Measurements from ENCODE around the gene OR7D2. TPM values are rescaled to one million over a fixed set of nuclear protein-coding genes. Genes with fewer than 3 reads are reported as not detected.

Gene OR7D2
- total and polyA plus RNA-seq, 2 experiments from 2014 or later = not detected

DNA sequence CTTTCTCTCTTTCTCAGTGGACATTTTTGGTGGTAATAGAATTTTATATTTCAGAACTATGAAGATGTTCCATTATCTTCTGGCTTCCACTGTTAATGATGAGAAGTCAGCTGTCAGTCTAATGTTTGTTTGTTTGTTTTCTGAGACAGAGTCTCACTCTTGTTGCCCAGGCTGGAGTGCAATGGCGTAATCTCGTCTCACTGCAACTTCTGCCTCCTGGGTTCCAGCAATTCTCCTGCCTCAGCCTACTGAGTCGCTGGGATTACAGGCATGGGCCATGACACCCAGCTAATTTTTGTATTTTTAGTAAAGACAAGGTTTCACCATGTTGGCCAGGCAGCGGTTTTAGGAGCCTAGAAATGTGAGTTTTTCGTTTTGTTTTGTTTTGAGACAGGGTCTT is 33.9 kb upstream of the OR7D2 start:
- Mint-ChIP-seq H3K27me3 (ENCODE audit: insufficient read depth, low read depth, poor library complexity) (peaks cover 15% of the 10 kb centered on the region), H3K4me3 (no peak overlapping the region), H3K36me3 (ENCODE audit: low read depth) (peaks cover 88% of the 10 kb centered on the region), H3K27ac (no peak overlapping the region), H3K4me1 (peaks cover 6% of the 10 kb centered on the region; the same call in 1 of the 3 replicates), H3K9me3 (peaks cover 66% of the 10 kb centered on the region)
- H3K4me2 ChIP-seq = no peak overlapping the region
- H3K4me1 ChIP-seq (ENCODE audit: insufficient read depth) = peaks cover 30% of the 10 kb centered on the region
- H3K79me2 ChIP-seq (replicated peaks; ENCODE audit: insufficient read depth) = peaks cover 97% of the 10 kb centered on the region
- no peak for DNase-seq (ENCODE audit: low spot score)
- H3K27ac ChIP-seq (ENCODE audit: low read depth) = no peak overlapping the region
- H3K4me3 ChIP-seq = no peak overlapping the region
- H3F3A ChIP-seq (replicated peaks; ENCODE audit: low read depth) = no peaks in the 10 kb centered on the region
- no peak overlapping the region for H2AFZ ChIP-seq
- H3K9me2 ChIP-seq (ENCODE audit: insufficient read depth) = no peaks in the 10 kb centered on the region
- H3K36me3 ChIP-seq (ENCODE audit: insufficient read depth) = no peaks in the 10 kb centered on the region
- ATAC-seq = no peak
- peaks cover 54% of the 10 kb centered on the region for H4K20me1 ChIP-seq (replicated peaks; ENCODE audit: insufficient read depth)
- H3K27me3 ChIP-seq (ENCODE audit: insufficient read depth) = no peaks in the 10 kb centered on the region
- TF ChIP-seq STAT1 (IDR thresholded peaks at IDR 0.05; ENCODE audit: unreplicated experiment) = no peak
- TF ChIP-seq, protein P1, sequence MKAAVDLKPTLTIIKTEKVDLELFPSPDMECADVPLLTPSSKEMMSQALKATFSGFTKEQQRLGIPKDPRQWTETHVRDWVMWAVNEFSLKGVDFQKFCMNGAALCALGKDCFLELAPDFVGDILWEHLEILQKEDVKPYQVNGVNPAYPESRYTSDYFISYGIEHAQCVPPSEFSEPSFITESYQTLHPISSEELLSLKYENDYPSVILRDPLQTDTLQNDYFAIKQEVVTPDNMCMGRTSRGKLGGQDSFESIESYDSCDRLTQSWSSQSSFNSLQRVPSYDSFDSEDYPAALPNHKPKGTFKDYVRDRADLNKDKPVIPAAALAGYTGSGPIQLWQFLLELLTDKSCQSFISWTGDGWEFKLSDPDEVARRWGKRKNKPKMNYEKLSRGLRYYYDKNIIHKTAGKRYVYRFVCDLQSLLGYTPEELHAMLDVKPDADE (IDR thresholded peaks at IDR 0.05) = no peak
- TF ChIP-seq JUNB (IDR thresholded peaks at IDR 0.05; ENCODE audit: unreplicated experiment) = no peak
- no peak for TF ChIP-seq ZNF114 (CRISPR knock-in tag; IDR thresholded peaks at IDR 0.05)

DNA sequence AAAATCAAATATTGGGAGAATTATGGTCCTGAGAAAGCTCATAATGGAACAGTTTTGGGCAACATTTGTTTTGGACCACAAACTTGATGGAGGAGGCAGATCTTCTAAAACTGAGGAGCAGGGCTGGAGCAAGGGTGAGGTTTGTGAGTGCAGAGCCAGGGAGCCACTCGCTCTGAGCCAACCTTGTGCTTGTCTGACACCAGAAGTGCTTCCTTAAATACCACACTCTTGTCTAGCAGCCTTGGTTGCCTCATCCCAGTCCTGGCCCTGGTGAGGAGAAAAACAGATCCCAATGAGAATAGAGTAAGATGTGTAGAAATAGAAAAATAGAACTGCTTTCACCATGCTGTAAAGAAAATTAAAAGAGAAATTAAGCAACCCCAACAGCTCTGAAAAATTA is 31.9 kb upstream of the OR7D2 start:
- DNase-seq (ENCODE audit: low spot score) = no peak
- H3K36me3 Mint-ChIP-seq (ENCODE audit: low read depth) = peaks cover 96% of the 10 kb centered on the region
- ATAC-seq = no peak
- H3K4me1 ChIP-seq (ENCODE audit: insufficient read depth) = peaks cover 23% of the 10 kb centered on the region
- 0 out of 2 replicates have a peak overlapping the region, but pooled peaks have one; percentile 38 for H3K4me2 ChIP-seq
- H3K27ac Mint-ChIP-seq = no peak overlapping the region
- peaks cover 14% of the 10 kb centered on the region for H3K27me3 Mint-ChIP-seq (ENCODE audit: insufficient read depth, low read depth, poor library complexity)
- H3K9me3 Mint-ChIP-seq = peaks cover 86% of the 10 kb centered on the region
- H2AFZ ChIP-seq = no peak overlapping the region
- H3K27me3 ChIP-seq (ENCODE audit: insufficient read depth) = no peaks in the 10 kb centered on the region
- peaks cover 49% of the 10 kb centered on the region for H4K20me1 ChIP-seq (replicated peaks; ENCODE audit: insufficient read depth)
- no peaks in the 10 kb centered on the region for H3F3A ChIP-seq (replicated peaks; ENCODE audit: low read depth)
- H3K4me3 Mint-ChIP-seq = no peak overlapping the region
- no peak overlapping the region for H3K27ac ChIP-seq (ENCODE audit: low read depth)
- peaks cover 5% of the 10 kb centered on the region for H3K36me3 ChIP-seq (ENCODE audit: insufficient read depth)
- H3K9me2 ChIP-seq (ENCODE audit: insufficient read depth) = no peaks in the 10 kb centered on the region
- peaks cover 100% of the 10 kb centered on the region for H3K79me2 ChIP-seq (replicated peaks; ENCODE audit: insufficient read depth)
- H3K4me3 ChIP-seq = no peak overlapping the region
- H3K4me1 Mint-ChIP-seq = no peaks in the 10 kb centered on the region; the same call in 2 of the 3 replicates
- TF ChIP-seq STAT1 (IDR thresholded peaks at IDR 0.05; ENCODE audit: unreplicated experiment) (no peak), JUNB (IDR thresholded peaks at IDR 0.05; ENCODE audit: unreplicated experiment) (no peak), EZH2 (IDR thresholded peaks at IDR 0.05; ENCODE audit: low read depth, unreplicated experiment) (no peak), ZNF331 (CRISPR knock-in tag; IDR thresholded peaks at IDR 0.05; ENCODE audit: low read depth) (no peak), CREB1 (CRISPR knock-in tag; IDR thresholded peaks at IDR 0.05; ENCODE audit: low read depth) (no peak), EZH2phosphoT487 (IDR thresholded peaks at IDR 0.05; ENCODE audit: unreplicated experiment) (no peak)
- TF ChIP-seq, protein P2, sequence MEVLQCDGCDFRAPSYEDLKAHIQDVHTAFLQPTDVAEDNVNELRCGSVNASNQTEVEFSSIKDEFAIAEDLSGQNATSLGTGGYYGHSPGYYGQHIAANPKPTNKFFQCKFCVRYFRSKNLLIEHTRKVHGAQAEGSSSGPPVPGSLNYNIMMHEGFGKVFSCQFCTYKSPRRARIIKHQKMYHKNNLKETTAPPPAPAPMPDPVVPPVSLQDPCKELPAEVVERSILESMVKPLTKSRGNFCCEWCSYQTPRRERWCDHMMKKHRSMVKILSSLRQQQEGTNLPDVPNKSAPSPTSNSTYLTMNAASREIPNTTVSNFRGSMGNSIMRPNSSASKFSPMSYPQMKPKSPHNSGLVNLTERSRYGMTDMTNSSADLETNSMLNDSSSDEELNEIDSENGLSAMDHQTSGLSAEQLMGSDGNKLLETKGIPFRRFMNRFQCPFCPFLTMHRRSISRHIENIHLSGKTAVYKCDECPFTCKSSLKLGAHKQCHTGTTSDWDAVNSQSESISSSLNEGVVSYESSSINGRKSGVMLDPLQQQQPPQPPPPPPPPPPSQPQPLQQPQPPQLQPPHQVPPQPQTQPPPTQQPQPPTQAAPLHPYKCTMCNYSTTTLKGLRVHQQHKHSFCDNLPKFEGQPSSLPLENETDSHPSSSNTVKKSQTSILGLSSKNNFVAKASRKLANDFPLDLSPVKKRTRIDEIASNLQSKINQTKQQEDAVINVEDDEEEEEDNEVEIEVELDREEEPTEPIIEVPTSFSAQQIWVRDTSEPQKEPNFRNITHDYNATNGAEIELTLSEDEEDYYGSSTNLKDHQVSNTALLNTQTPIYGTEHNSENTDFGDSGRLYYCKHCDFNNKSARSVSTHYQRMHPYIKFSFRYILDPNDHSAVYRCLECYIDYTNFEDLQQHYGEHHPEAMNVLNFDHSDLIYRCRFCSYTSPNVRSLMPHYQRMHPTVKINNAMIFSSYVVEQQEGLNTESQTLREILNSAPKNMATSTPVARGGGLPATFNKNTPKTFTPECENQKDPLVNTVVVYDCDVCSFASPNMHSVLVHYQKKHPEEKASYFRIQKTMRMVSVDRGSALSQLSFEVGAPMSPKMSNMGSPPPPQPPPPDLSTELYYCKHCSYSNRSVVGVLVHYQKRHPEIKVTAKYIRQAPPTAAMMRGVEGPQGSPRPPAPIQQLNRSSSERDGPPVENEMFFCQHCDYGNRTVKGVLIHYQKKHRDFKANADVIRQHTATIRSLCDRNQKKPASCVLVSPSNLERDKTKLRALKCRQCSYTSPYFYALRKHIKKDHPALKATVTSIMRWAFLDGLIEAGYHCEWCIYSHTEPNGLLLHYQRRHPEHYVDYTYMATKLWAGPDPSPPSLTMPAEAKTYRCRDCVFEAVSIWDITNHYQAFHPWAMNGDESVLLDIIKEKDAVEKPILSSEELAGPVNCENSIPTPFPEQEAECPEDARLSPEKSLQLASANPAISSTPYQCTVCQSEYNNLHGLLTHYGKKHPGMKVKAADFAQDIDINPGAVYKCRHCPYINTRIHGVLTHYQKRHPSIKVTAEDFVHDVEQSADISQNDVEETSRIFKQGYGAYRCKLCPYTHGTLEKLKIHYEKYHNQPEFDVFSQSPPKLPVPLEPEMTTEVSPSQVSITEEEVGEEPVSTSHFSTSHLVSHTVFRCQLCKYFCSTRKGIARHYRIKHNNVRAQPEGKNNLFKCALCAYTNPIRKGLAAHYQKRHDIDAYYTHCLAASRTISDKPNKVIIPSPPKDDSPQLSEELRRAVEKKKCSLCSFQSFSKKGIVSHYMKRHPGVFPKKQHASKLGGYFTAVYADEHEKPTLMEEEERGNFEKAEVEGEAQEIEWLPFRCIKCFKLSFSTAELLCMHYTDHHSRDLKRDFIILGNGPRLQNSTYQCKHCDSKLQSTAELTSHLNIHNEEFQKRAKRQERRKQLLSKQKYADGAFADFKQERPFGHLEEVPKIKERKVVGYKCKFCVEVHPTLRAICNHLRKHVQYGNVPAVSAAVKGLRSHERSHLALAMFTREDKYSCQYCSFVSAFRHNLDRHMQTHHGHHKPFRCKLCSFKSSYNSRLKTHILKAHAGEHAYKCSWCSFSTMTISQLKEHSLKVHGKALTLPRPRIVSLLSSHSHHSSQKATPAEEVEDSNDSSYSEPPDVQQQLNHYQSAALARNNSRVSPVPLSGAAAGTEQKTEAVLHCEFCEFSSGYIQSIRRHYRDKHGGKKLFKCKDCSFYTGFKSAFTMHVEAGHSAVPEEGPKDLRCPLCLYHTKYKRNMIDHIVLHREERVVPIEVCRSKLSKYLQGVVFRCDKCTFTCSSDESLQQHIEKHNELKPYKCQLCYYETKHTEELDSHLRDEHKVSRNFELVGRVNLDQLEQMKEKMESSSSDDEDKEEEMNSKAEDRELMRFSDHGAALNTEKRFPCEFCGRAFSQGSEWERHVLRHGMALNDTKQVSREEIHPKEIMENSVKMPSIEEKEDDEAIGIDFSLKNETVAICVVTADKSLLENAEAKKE (CRISPR knock-in tag; IDR thresholded peaks at IDR 0.05) = no peak
- TF ChIP-seq, protein P3, sequence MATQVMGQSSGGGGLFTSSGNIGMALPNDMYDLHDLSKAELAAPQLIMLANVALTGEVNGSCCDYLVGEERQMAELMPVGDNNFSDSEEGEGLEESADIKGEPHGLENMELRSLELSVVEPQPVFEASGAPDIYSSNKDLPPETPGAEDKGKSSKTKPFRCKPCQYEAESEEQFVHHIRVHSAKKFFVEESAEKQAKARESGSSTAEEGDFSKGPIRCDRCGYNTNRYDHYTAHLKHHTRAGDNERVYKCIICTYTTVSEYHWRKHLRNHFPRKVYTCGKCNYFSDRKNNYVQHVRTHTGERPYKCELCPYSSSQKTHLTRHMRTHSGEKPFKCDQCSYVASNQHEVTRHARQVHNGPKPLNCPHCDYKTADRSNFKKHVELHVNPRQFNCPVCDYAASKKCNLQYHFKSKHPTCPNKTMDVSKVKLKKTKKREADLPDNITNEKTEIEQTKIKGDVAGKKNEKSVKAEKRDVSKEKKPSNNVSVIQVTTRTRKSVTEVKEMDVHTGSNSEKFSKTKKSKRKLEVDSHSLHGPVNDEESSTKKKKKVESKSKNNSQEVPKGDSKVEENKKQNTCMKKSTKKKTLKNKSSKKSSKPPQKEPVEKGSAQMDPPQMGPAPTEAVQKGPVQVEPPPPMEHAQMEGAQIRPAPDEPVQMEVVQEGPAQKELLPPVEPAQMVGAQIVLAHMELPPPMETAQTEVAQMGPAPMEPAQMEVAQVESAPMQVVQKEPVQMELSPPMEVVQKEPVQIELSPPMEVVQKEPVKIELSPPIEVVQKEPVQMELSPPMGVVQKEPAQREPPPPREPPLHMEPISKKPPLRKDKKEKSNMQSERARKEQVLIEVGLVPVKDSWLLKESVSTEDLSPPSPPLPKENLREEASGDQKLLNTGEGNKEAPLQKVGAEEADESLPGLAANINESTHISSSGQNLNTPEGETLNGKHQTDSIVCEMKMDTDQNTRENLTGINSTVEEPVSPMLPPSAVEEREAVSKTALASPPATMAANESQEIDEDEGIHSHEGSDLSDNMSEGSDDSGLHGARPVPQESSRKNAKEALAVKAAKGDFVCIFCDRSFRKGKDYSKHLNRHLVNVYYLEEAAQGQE (IDR thresholded peaks at IDR 0.05; ENCODE audit: unreplicated experiment) = no peak
- TF ChIP-seq, protein P1 (IDR thresholded peaks at IDR 0.05) = no peak
